WTC11 (cell line): ENCODE results near the gene GGTLC2.

Experiments
- AFF4 ChIP-seq: sonication (generic); formaldehyde crosslinking; IDR thresholded peaks from 2 replicates; pipeline ENCODE4 v1.8.1; 2023; ENCODE audit warnings: mild to moderate bottlenecking, missing genetic modification reagents, borderline replicate concordance
- CBFB ChIP-seq: sonication (generic); formaldehyde crosslinking; IDR thresholded peaks from 2 replicates; pipeline ENCODE4 v1.8.1; 2022; ENCODE audit warnings: mild to moderate bottlenecking, low read depth, missing genetic modification reagents
- CREB1 ChIP-seq: sonication (generic); formaldehyde crosslinking; IDR thresholded peaks from 2 replicates; pipeline ENCODE4 v1.8.0; 2023; ENCODE audit warnings: mild to moderate bottlenecking, missing genetic modification reagents
- E2F5 ChIP-seq: sonication (generic); formaldehyde crosslinking; IDR thresholded peaks from 2 replicates; pipeline ENCODE4 v1.8.1; 2022; ENCODE audit warnings: mild to moderate bottlenecking, moderate library complexity, missing genetic modification reagents
- ELF4 ChIP-seq: sonication (generic); formaldehyde crosslinking; IDR thresholded peaks from 2 replicates; pipeline ENCODE4 v1.8.1; 2022; ENCODE audit warnings: low read depth, mild to moderate bottlenecking, moderate library complexity, missing genetic modification reagents
- GABPB1 ChIP-seq: sonication (generic); formaldehyde crosslinking; IDR thresholded peaks from 2 replicates; pipeline ENCODE4 v1.8.1; 2023; ENCODE audit warnings: mild to moderate bottlenecking, missing genetic modification reagents
- GRHL2 ChIP-seq: fragments of 250-450 bp; sonication (Bioruptor Pico); IDR thresholded peaks from 2 replicates; pipeline ENCODE4 v1.8.0; 2022; ENCODE audit warnings: mild to moderate bottlenecking, moderate library complexity; ENCODE audit not compliant: insufficient replicate concordance, severe bottlenecking
- USF2 ChIP-seq: sonication (generic); formaldehyde crosslinking; IDR thresholded peaks from 2 replicates; pipeline ENCODE4 v1.8.1; 2023; ENCODE audit warnings: mild to moderate bottlenecking, missing genetic modification reagents, moderate library complexity
- ZNF281 ChIP-seq: sonication (generic); formaldehyde crosslinking; IDR thresholded peaks from 2 replicates; pipeline ENCODE4 v1.8.0; 2023; ENCODE audit warnings: mild to moderate bottlenecking, missing genetic modification reagents
- TF ChIP-seq, protein P1 (sequence below): sonication (generic); formaldehyde crosslinking; IDR thresholded peaks from 2 replicates; pipeline ENCODE4 v1.8.0; 2022; ENCODE audit warnings: mild to moderate bottlenecking, missing genetic modification reagents
- TF ChIP-seq, protein P2 (sequence below): fragments of 200-600 bp; IDR thresholded peaks from 2 replicates; pipeline ENCODE4 v1.8.0; 2022; ENCODE audit warnings: antibody characterized with exemption
- TF ChIP-seq, protein P3 (sequence below): sonication (generic); formaldehyde crosslinking; IDR thresholded peaks from 2 replicates; pipeline ENCODE4 v1.8.0; 2022; ENCODE audit warnings: mild to moderate bottlenecking, missing genetic modification reagents
- TF ChIP-seq, protein P4 (sequence below): sonication (generic); formaldehyde crosslinking; IDR thresholded peaks from 2 replicates; pipeline ENCODE4 v1.8.0; 2022; ENCODE audit warnings: mild to moderate bottlenecking, missing genetic modification reagents

DNA sequence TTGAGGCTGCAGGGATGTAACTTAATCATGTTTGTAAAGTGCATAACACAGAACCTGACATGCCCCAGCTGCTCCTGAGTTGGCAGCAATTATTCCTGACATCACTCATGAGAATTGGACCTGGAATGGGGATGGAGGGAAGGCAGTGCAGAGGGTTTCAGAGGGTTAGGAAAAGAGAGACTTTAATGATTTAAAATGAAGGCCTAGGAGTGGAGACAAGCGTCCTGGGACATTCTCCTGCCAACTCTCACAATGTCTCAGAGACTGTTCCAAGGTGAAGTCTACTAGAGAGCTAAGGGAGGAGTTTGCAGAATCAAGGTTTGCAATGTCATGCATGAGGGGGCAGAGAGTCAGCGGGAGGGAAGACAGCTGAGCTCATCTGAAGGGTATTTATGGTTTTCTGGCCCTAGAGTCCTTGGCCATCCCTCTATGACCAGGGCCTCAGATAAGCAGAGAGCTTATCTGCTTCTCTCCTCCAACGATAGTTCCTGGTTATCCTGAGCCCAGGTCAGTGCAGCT is 36.9 kb downstream of the GGTLC2 start:
- TF ChIP-seq, protein P1, sequence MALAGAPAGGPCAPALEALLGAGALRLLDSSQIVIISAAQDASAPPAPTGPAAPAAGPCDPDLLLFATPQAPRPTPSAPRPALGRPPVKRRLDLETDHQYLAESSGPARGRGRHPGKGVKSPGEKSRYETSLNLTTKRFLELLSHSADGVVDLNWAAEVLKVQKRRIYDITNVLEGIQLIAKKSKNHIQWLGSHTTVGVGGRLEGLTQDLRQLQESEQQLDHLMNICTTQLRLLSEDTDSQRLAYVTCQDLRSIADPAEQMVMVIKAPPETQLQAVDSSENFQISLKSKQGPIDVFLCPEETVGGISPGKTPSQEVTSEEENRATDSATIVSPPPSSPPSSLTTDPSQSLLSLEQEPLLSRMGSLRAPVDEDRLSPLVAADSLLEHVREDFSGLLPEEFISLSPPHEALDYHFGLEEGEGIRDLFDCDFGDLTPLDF (CRISPR knock-in tag), result no peak
- TF ChIP-seq, protein P2, sequence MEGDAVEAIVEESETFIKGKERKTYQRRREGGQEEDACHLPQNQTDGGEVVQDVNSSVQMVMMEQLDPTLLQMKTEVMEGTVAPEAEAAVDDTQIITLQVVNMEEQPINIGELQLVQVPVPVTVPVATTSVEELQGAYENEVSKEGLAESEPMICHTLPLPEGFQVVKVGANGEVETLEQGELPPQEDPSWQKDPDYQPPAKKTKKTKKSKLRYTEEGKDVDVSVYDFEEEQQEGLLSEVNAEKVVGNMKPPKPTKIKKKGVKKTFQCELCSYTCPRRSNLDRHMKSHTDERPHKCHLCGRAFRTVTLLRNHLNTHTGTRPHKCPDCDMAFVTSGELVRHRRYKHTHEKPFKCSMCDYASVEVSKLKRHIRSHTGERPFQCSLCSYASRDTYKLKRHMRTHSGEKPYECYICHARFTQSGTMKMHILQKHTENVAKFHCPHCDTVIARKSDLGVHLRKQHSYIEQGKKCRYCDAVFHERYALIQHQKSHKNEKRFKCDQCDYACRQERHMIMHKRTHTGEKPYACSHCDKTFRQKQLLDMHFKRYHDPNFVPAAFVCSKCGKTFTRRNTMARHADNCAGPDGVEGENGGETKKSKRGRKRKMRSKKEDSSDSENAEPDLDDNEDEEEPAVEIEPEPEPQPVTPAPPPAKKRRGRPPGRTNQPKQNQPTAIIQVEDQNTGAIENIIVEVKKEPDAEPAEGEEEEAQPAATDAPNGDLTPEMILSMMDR, result no peak
- TF ChIP-seq ZNF281 (CRISPR knock-in tag) (no peak), ELF4 (CRISPR knock-in tag) (no peak), USF2 (no peak), GABPB1 (CRISPR knock-in tag) (no peak), AFF4 (CRISPR knock-in tag) (no peak), CREB1 (CRISPR knock-in tag) (no peak), E2F5 (no peak), CBFB (no peak), GRHL2 (CRISPR knock-in tag) (no peak)
- TF ChIP-seq, protein P3, sequence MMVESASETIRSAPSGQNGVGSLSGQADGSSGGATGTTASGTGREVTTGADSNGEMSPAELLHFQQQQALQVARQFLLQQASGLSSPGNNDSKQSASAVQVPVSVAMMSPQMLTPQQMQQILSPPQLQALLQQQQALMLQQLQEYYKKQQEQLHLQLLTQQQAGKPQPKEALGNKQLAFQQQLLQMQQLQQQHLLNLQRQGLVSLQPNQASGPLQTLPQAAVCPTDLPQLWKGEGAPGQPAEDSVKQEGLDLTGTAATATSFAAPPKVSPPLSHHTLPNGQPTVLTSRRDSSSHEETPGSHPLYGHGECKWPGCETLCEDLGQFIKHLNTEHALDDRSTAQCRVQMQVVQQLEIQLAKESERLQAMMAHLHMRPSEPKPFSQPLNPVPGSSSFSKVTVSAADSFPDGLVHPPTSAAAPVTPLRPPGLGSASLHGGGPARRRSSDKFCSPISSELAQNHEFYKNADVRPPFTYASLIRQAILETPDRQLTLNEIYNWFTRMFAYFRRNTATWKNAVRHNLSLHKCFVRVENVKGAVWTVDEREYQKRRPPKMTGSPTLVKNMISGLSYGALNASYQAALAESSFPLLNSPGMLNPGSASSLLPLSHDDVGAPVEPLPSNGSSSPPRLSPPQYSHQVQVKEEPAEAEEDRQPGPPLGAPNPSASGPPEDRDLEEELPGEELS, result no peak
- TF ChIP-seq, protein P4, sequence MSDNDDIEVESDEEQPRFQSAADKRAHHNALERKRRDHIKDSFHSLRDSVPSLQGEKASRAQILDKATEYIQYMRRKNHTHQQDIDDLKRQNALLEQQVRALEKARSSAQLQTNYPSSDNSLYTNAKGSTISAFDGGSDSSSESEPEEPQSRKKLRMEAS, result no peak
